ENCODE results near the gene ATXN7. TPM values are rescaled to one million over a fixed set of nuclear protein-coding genes. Genes with fewer than 3 reads are reported as not detected.

The ATXN7 gene
- total RNA-seq, 3 donors from 2014 or later = 37.4 to 56.2 (median 47.9) TPM

- H3K4me3 ChIP-seq = no peak overlapping the region
- peaks cover 0 to 22% of the 10 kb centered on the region in 2 donors for H3K4me1 ChIP-seq
- H3K27ac ChIP-seq = peak overlapping the region; percentile 44 to 79
- H3K36me3 ChIP-seq = no peaks in the 10 kb centered on the region
- H3K9me3 ChIP-seq = no peaks in the 10 kb centered on the region
- H3K27me3 ChIP-seq = no peaks in the 10 kb centered on the region
- intact Hi-C loops (cut with DNase I; ENCODE audit: low total_unique reads) = no loop called here
- no peak for TF ChIP-seq POLR2A (IDR thresholded peaks at IDR 0.05)
- TF ChIP-seq POLR2AphosphoS5 (IDR thresholded peaks at IDR 0.05) = no peak
- TF ChIP-seq CTCF (IDR thresholded peaks at IDR 0.05) = no peak
- DNase-seq (ENCODE audit: low spot score in 2 of 2) = no peak
Observed at GRCh38 chr3:63963496-63963895, 99.8 kb downstream of the ATXN7 start.

DNA sequence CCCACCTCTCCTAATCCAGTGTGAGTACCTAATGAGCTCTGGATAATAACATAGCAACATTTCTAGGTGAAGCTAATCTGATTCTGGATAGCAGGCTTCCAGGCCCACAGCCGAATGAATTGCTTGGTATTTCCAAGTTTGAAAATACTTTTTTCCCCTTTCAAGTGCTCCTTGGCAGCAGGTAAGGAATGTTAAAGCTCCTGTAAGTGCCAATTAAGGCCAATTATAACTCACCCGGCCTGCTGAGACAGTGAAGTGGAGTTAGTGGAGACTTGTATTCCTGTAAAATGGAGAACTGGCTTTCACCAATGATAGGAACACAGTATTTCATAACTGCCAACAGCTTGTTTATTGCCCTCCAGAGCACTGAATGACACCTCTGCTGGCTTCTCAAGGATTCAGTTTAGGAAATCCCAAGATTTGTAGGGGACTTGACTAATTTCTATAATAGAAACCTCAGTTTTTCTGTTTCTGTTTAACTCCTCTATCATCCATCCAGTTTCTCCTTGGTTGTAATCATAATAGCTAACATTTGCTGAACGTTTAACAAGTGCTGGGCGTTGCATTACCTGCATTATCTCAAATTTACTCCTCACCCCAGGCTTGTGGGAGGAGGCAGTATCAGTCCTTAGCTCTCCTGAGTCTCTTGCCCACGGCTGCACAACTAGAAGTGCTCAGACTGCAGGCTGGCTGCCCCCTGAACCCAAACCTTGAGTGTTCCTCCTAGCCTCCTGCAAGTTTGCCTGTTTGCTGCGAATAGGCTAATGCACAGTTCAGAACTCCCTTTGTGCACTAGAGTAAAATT, 101.2 kb downstream of the ATXN7 start:
- H3K9me3 ChIP-seq = no peaks in the 10 kb centered on the region
- intact Hi-C loops (cut with DNase I; ENCODE audit: low total_unique reads) = no loop called here
- DNase-seq (ENCODE audit: low spot score in 2 of 2) = no peak
- TF ChIP-seq POLR2AphosphoS5 (IDR thresholded peaks at IDR 0.05) (no peak), CTCF (IDR thresholded peaks at IDR 0.05) (no peak), POLR2A (IDR thresholded peaks at IDR 0.05) (no peak)
- H3K36me3 ChIP-seq = no peaks in the 10 kb centered on the region
- peaks cover 0 to 22% of the 10 kb centered on the region in 2 donors for H3K4me1 ChIP-seq
- no peaks in the 10 kb centered on the region for H3K27me3 ChIP-seq
- H3K27ac ChIP-seq = peak overlapping the region; percentile 70 to 79
- no peak overlapping the region for H3K4me3 ChIP-seq

DNA sequence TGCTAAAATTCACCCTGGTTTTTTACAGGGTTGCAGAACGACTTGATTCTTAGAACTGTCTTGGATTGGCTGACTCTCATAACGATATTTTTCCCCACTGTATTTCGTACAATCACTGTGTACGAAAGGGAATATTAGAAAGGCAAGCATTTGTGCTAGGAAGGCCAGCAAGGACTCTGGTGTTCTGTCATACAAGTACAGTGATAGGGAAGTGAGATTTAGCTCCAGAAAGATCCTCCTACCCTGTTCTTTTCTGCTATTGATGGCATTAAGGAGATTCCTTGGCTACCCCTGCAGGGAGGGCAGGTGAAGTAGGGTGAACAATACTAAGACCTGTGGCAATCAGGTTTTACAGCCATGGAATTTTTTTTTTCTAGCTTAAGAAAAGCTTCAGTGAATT, 102.3 kb downstream of the ATXN7 start:
- Histone ChIP-seq H3K4me3 (no peak overlapping the region), H3K36me3 (no peaks in the 10 kb centered on the region), H3K27me3 (no peaks in the 10 kb centered on the region), H3K27ac (no peak overlapping the region), H3K9me3 (no peaks in the 10 kb centered on the region), H3K4me1 (peaks cover 0 to 32% of the 10 kb centered on the region in 2 donors)
- intact Hi-C loops (cut with DNase I; ENCODE audit: low total_unique reads) = no loop called here
- no peak for DNase-seq (ENCODE audit: low spot score in 2 of 2)
- no peak for TF ChIP-seq POLR2AphosphoS5 (IDR thresholded peaks at IDR 0.05)

DNA sequence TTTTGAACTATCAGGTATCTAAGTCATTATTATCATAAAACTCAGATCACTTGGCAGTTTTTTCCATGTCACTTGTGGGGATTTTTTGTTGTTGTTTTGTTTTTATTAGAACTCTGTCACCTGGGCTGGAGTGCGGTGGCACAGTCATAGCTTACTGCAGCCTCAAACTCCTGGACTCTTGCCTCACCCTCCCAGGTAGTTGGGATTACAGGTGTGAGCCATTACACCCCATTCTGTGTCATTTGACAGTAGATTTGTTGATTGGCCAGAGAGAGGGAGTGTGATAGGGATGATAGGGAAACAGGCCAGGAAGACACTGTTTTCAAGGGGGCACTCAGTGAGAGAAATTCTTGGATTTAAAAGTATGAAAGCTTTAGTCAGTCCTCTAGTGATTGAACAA, 103.2 kb downstream of the ATXN7 start:
- Histone ChIP-seq H3K27me3 (no peaks in the 10 kb centered on the region), H3K9me3 (no peaks in the 10 kb centered on the region), H3K4me1 (peaks cover 0 to 32% of the 10 kb centered on the region in 2 donors), H3K36me3 (no peaks in the 10 kb centered on the region), H3K27ac (peak overlapping the region; percentile 16 to 75), H3K4me3 (no peak overlapping the region)
- DNase-seq (ENCODE audit: low spot score in 2 of 2) = no peak
- intact Hi-C loops (cut with DNase I; ENCODE audit: low total_unique reads) = no loop called here
- TF ChIP-seq POLR2AphosphoS5 (IDR thresholded peaks at IDR 0.05) (no peak), CTCF (IDR thresholded peaks at IDR 0.05) (no peak), POLR2A (IDR thresholded peaks at IDR 0.05) (no peak)

DNA sequence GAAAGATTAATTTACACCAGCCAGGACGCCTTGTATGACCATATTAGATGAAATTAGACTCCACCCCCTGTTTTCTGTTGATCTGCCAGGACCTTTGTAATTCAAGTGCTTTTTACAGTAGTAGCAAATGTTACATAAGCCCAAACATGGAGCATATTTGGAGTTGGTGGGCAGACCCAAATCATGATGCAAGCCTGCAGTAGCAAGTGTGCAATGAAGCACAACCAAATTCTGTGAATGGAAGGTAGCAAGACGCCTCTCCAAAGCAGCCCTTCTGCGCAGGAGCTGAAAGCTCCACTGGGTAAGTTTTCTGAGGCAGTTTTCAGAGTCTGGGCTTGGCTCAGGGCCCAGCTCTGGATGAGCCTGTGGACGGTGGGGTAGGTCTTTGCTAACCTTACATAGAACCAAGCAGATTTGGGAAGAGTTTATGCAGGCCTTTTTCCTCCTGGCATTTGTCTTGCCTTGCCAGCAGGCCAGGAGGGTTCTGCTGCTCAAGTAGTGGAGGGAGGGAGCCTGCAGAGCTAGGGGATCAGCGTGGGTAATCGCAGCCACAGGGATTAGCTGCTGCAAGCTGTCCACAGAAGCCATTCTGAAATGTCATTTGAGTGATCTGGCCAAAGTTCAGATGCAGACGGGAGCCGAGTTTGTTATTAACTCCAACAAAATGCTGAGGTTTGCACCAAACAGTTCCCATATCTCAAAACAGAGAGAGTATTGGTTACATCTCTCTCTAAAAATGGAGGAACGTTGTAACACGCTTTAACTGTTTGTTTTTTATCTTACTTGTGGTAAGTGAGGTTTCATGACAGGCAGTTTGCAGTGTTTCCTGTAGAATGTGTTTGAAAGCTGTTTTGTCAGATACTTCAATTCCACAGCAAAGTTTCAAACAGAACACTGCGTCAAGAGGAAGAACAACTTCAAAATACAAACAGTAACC, 104.3 kb downstream of the ATXN7 start:
- TF ChIP-seq CTCF (IDR thresholded peaks at IDR 0.05) (no peak), POLR2A (IDR thresholded peaks at IDR 0.05) (no peak), POLR2AphosphoS5 (IDR thresholded peaks at IDR 0.05) (no peak)
- Histone ChIP-seq H3K36me3 (no peaks in the 10 kb centered on the region), H3K4me3 (peak overlapping the region; percentile 15 to 36 (median 35)), H3K4me1 (peaks cover 0 to 32% of the 10 kb centered on the region in 2 donors), H3K27ac (peak overlapping the region; percentile 70 to 75), H3K27me3 (no peaks in the 10 kb centered on the region), H3K9me3 (no peaks in the 10 kb centered on the region)
- intact Hi-C loops (cut with DNase I; ENCODE audit: low total_unique reads) = no loop called here
- no peak for DNase-seq (ENCODE audit: low spot score in 2 of 2)

Measured in breast epithelium (tissue), 4 donors.